Activated CD8-positive, alpha-beta T cell treated with anti-CD3 and anti-CD28 coated beads for 36 hours (primary cell): Measurements from ENCODE around the gene PRODH2. TPM values are rescaled to one million over a fixed set of nuclear protein-coding genes. Genes with fewer than 3 reads are reported as not detected.

Experiments used
- ATAC-seq: fragments of 200-7000 bp; cut with Tn5 transposase; one replicate; pipeline ENCODE4 v1.10.0; 2021; ENCODE audit warnings: mild to moderate bottlenecking, moderate library complexity
- CTCF ChIA-PET: fragments of 350-600 bp; sonication (Branson Sonifier 250); formaldehyde crosslinking; loops from one replicate; lab custom pipeline; 2021; ENCODE audit warnings: antibody characterized with exemption; lab: Charles Lee
- POLR2A ChIA-PET: fragments of 350-600 bp; sonication (Branson Sonifier 250); formaldehyde crosslinking; loops from one replicate; lab custom pipeline; 2021; ENCODE audit warnings: antibody characterized with exemption; lab: Charles Lee
- DNase-seq: peaks from one replicate; pipeline ENCODE4 v3.0.0-alpha.2; 2020
- H3K27ac Mint-ChIP-seq: one replicate; pipeline ENCODE4 v1.8.0; 2021; ENCODE audit warnings: mild to moderate bottlenecking, mixed read lengths
- H3K27me3 Mint-ChIP-seq: one replicate; pipeline ENCODE4 v1.8.0; 2021; ENCODE audit warnings: mixed read lengths
- H3K36me3 Mint-ChIP-seq: one replicate; pipeline ENCODE4 v1.8.0; 2021; ENCODE audit warnings: low read depth, mixed read lengths
- H3K4me1 Mint-ChIP-seq: one replicate; pipeline ENCODE4 v1.8.0; 2021; ENCODE audit warnings: low read depth, mixed read lengths
- H3K4me3 Mint-ChIP-seq: one replicate; pipeline ENCODE4 v1.8.0; 2021; ENCODE audit warnings: mild to moderate bottlenecking, moderate library complexity, mixed read lengths
- H3K9me3 Mint-ChIP-seq: one replicate; pipeline ENCODE4 v1.8.0; 2021; ENCODE audit warnings: mixed read lengths
- CTCF ChIP-seq: fragments of 200-600 bp; IDR thresholded peaks from one replicate; pipeline ENCODE4 v1.8.0; 2022; ENCODE audit warnings: antibody characterized with exemption, mild to moderate bottlenecking
- intact Hi-C: fragments of 100-400 bp; cut with micrococcal nuclease; formaldehyde crosslinking; loops from one replicate; pipeline ENCODE4 v1.10.0; 2022
- total RNA-seq, 2 experiments: library from RNA; stranded (reverse); gene quantifications; one replicate each; pipeline ENCODE4 v1.2.3, GENCODE V29; 2021

Gene PRODH2
- total RNA-seq, 2 experiments from 2014 or later: not detected

- intact Hi-C loops: no loop called here
- Mint-ChIP-seq H3K27me3 (peaks cover 49% of the 10 kb centered on the region), H3K4me1 (peaks cover 17% of the 10 kb centered on the region), H3K9me3 (no peaks in the 10 kb centered on the region), H3K4me3 (no peak overlapping the region), H3K27ac (no peak overlapping the region), H3K36me3 (no peaks in the 10 kb centered on the region)
- ChIA-PET CTCF (no interaction called here), POLR2A (no interaction called here)
- ATAC-seq (no peak), DNase-seq (no peak)
- no peak for TF ChIP-seq CTCF
Measured at GRCh38 chr19:35847911-35848310, 35.3 kb upstream of the PRODH2 start.

- Mint-ChIP-seq H3K27me3 (peaks cover 59% of the 10 kb centered on the region), H3K9me3 (no peaks in the 10 kb centered on the region), H3K36me3 (no peaks in the 10 kb centered on the region), H3K4me1 (peaks cover 17% of the 10 kb centered on the region), H3K27ac (no peak overlapping the region), H3K4me3 (no peak overlapping the region)
- peak; percentile 15 for ATAC-seq
- no peak for TF ChIP-seq CTCF
- ChIA-PET CTCF (no interaction called here), POLR2A (no interaction called here)
- no peak for DNase-seq
- intact Hi-C loops: no loop called here
Measured at GRCh38 chr19:35846038-35846668, 33.5 kb upstream of the PRODH2 start.

GRCh38 chr19:35845215-35846037 lies 32.8 kb upstream of the PRODH2 start:
- H3K27ac Mint-ChIP-seq: no peak overlapping the region
- H3K36me3 Mint-ChIP-seq: no peaks in the 10 kb centered on the region
- no peaks in the 10 kb centered on the region for H3K9me3 Mint-ChIP-seq
- DNase-seq (no peak), ATAC-seq (peak; percentile 50)
- intact Hi-C loops: no loop called here
- peaks cover 14% of the 10 kb centered on the region for H3K4me1 Mint-ChIP-seq
- TF ChIP-seq CTCF: no peak
- H3K4me3 Mint-ChIP-seq: peak overlapping the region; percentile 37
- H3K27me3 Mint-ChIP-seq: peaks cover 56% of the 10 kb centered on the region
- ChIA-PET POLR2A (interaction anchor here (0.5 kb wide), 1 partner anchor 174 kb away, joined by 4 read pairs; no protein-coding TSS in a partner anchor), CTCF (no interaction called here)

GRCh38 chr19:35844482-35845214 lies 32.0 kb upstream of the PRODH2 start:
- Mint-ChIP-seq H3K4me3 (peak overlapping the region; percentile 37), H3K27ac (no peak overlapping the region), H3K4me1 (peaks cover 14% of the 10 kb centered on the region), H3K27me3 (peaks cover 56% of the 10 kb centered on the region), H3K36me3 (no peaks in the 10 kb centered on the region), H3K9me3 (no peaks in the 10 kb centered on the region)
- intact Hi-C loops: no loop called here
- CTCF ChIA-PET: no interaction called here
- ATAC-seq: no peak
- POLR2A ChIA-PET: no interaction called here
- TF ChIP-seq CTCF: no peak
- DNase-seq: no peak
